Spinal cord (tissue), 10 donors: Measurements from ENCODE around the gene PCDHGA12. TPM values are rescaled to one million over a fixed set of nuclear protein-coding genes. Genes with fewer than 3 reads are reported as not detected.

Source experiments
- DNase-seq, 6 donors: peaks; one replicate each; pipeline versions ENCODE4 v3.0.0 to v3.0.0-alpha.2; 2013 to 2015; ENCODE audit warnings: low spot score in 6 of 6, low read depth in 4 of 6
- H3K27ac ChIP-seq: one replicate; pipeline ENCODE4 v1.5.1; 2013; ENCODE audit warnings: low read depth, low read length, control low read depth
- H3K27me3 ChIP-seq: one replicate; pipeline ENCODE4 v1.6.1; 2013; ENCODE audit warnings: low read length; ENCODE audit not compliant: control insufficient read depth, insufficient read depth
- H3K36me3 ChIP-seq: one replicate; pipeline ENCODE4 v1.6.1; 2013; ENCODE audit warnings: low read length; ENCODE audit not compliant: control insufficient read depth, insufficient read depth
- H3K4me1 ChIP-seq: one replicate; pipeline ENCODE4 v1.6.1; 2013; ENCODE audit warnings: low read length; ENCODE audit not compliant: control insufficient read depth, insufficient read depth
- H3K4me3 ChIP-seq: one replicate; pipeline ENCODE4 v1.5.1; 2013; ENCODE audit warnings: low read depth, low read length, control low read depth
- H3K9me3 ChIP-seq: one replicate; pipeline ENCODE4 v1.6.1; 2013; ENCODE audit warnings: low read length; ENCODE audit not compliant: control insufficient read depth, insufficient read depth
- WGBS: methylation state at CpG from one replicate; pipeline ENCODE4 v1.1.5; 2013; ENCODE audit warnings: missing lambda C conversion rate; ENCODE audit not compliant: insufficient coverage; 5-methylcytosine and 5-hydroxymethylcytosine counted together
- polyA plus RNA-seq, 2 donors: library from polyadenylated mRNA; unstranded; fragments of 120-200 nt; gene quantifications; one replicate each; pipeline ENCODE4 v1.2.1, GENCODE V29; 2013; ENCODE audit not compliant: insufficient read length in 2 of 2
- total RNA-seq, 2 donors: library from RNA; depleted of rRNA in 1 of 2; stranded (reverse); fragments of 120-200 nt in 1 of 2; fragments of >200 nt in 1 of 2; gene quantifications; one replicate each; pipeline versions ENCODE4 v1.2.3 to v1.2.4, GENCODE V29; 2013 to 2014
- donor health status: healthy.

The PCDHGA12 gene
- total and polyA plus RNA-seq, 4 donors = 8.1 to 10.7 (median 8.4) TPM

- 6% methylated on average over 18 of the region's 20 CpGs for WGBS
- Histone ChIP-seq H3K36me3 (peaks cover 8% of the 10 kb centered on the region), H3K27me3 (no peaks in the 10 kb centered on the region), H3K9me3 (no peaks in the 10 kb centered on the region), H3K4me3 (peak overlapping the region; percentile 58), H3K27ac (peak overlapping the region; percentile 87), H3K4me1 (peaks cover 40% of the 10 kb centered on the region)
- DNase-seq = peak in 2 of 6 donors; percentile 32 to 54
These were observed 48.1 kb downstream of the PCDHGA12 start for GRCh38 chr5:141478321-141478945.

GRCh38 chr5:141479776-141480175 is 49.5 kb downstream of the PCDHGA12 start:
- H3K9me3 ChIP-seq = no peaks in the 10 kb centered on the region
- peak overlapping the region; percentile 61 for H3K27ac ChIP-seq
- DNase-seq = no peak
- peaks cover 8% of the 10 kb centered on the region for H3K36me3 ChIP-seq
- peak overlapping the region; percentile 58 for H3K4me3 ChIP-seq
- no peaks in the 10 kb centered on the region for H3K27me3 ChIP-seq
- H3K4me1 ChIP-seq = peaks cover 48% of the 10 kb centered on the region

Other genes with a start within 250 kb of the PCDHGA12 start
Only the 30 nearest of the 35 such genes appear.
- gene PCDHB13, start 216.6 kb upstream of the PCDHGA12 start, total RNA-seq = 1 to 10 TPM; 4.5 to 8.7 TPM
- gene PCDHB13, start 216.6 kb upstream of the PCDHGA12 start, polyA plus RNA-seq = 1 to 10 TPM; 3.8 to 5.0 TPM
- 10 to 100 TPM; 10.4 to 11.9 TPM for gene PCDHB14, start 207.2 kb upstream of the PCDHGA12 start, total RNA-seq
- 10 to 100 TPM; 15.4 to 17.4 TPM for gene PCDHB14, start 207.2 kb upstream of the PCDHGA12 start, polyA plus RNA-seq
- 10 to 100 TPM; 10.4 to 15.2 TPM for gene PCDHB15, start 185.1 kb upstream of the PCDHGA12 start, total RNA-seq
- 10 to 100 TPM; 12.3 to 21.1 TPM for gene PCDHB15, start 185.1 kb upstream of the PCDHGA12 start, polyA plus RNA-seq
- under 1 TPM in 1 of 2 donors, not detected in 1; 0.39 TPM for gene SLC25A2, start 126.5 kb upstream of the PCDHGA12 start, total RNA-seq
- gene SLC25A2, start 126.5 kb upstream of the PCDHGA12 start, polyA plus RNA-seq = under 1 TPM in 1 of 2 donors, not detected in 1; 0.15 TPM
- 100 to 1,000 TPM in 1 of 2 donors, 10 to 100 TPM in 1; 98.2 to 111 TPM for gene TAF7, start 109.7 kb upstream of the PCDHGA12 start, total RNA-seq
- gene TAF7, start 109.7 kb upstream of the PCDHGA12 start, polyA plus RNA-seq = 100 to 1,000 TPM in 1 of 2 donors, 10 to 100 TPM in 1; 90.1 to 101 TPM
- 1 to 10 TPM; 1.4 to 3.0 TPM for gene PCDHGA1, start 100.0 kb upstream of the PCDHGA12 start, total RNA-seq
- gene PCDHGA1, start 100.0 kb upstream of the PCDHGA12 start, polyA plus RNA-seq = 1 to 10 TPM; 2.5 to 3.8 TPM
- 10 to 100 TPM in 1 of 2 donors, 1 to 10 TPM in 1; 8.9 to 10.4 TPM for gene PCDHGA2, start 91.7 kb upstream of the PCDHGA12 start, total RNA-seq
- 10 to 100 TPM; 14.0 to 17.7 TPM for gene PCDHGA2, start 91.7 kb upstream of the PCDHGA12 start, polyA plus RNA-seq
- gene PCDHGA3, start 86.7 kb upstream of the PCDHGA12 start, total RNA-seq = 10 to 100 TPM in 1 of 2 donors, 1 to 10 TPM in 1; 9.2 to 10.5 TPM
- 10 to 100 TPM; 12.3 to 19.2 TPM for gene PCDHGA3, start 86.7 kb upstream of the PCDHGA12 start, polyA plus RNA-seq
- gene PCDHGB1, start 80.4 kb upstream of the PCDHGA12 start, total RNA-seq = 1 to 10 TPM; 6.4 to 8.6 TPM
- gene PCDHGB1, start 80.4 kb upstream of the PCDHGA12 start, polyA plus RNA-seq = 1 to 10 TPM; 9.8 to 9.9 TPM
- 1 to 10 TPM; 7.5 to 8.2 TPM for gene PCDHGA4, start 75.5 kb upstream of the PCDHGA12 start, total RNA-seq
- 1 to 10 TPM; 9.5 to 9.9 TPM for gene PCDHGA4, start 75.5 kb upstream of the PCDHGA12 start, polyA plus RNA-seq
- 1 to 10 TPM; 6.3 to 6.7 TPM for gene PCDHGB2, start 70.5 kb upstream of the PCDHGA12 start, total RNA-seq
- 10 to 100 TPM in 1 of 2 donors, 1 to 10 TPM in 1; 9.0 to 14.0 TPM for gene PCDHGB2, start 70.5 kb upstream of the PCDHGA12 start, polyA plus RNA-seq
- gene PCDHGA5, start 66.3 kb upstream of the PCDHGA12 start, total RNA-seq = 1 to 10 TPM; 7.9 to 8.8 TPM
- 10 to 100 TPM; 14.0 to 15.5 TPM for gene PCDHGA5, start 66.3 kb upstream of the PCDHGA12 start, polyA plus RNA-seq
- 1 to 10 TPM; 6.0 to 8.3 TPM for gene PCDHGB3, start 60.3 kb upstream of the PCDHGA12 start, total RNA-seq
- gene PCDHGB3, start 60.3 kb upstream of the PCDHGA12 start, polyA plus RNA-seq = 1 to 10 TPM; 7.1 to 8.4 TPM
- gene PCDHGA6, start 56.6 kb upstream of the PCDHGA12 start, total RNA-seq = 10 to 100 TPM in 1 of 2 donors, 1 to 10 TPM in 1; 8.5 to 12.3 TPM
- 10 to 100 TPM; 18.4 to 19.2 TPM for gene PCDHGA6, start 56.6 kb upstream of the PCDHGA12 start, polyA plus RNA-seq
- 1 to 10 TPM; 6.1 to 6.6 TPM for gene PCDHGA7, start 47.8 kb upstream of the PCDHGA12 start, total RNA-seq
- 1 to 10 TPM; 5.2 to 6.7 TPM for gene PCDHGA7, start 47.8 kb upstream of the PCDHGA12 start, polyA plus RNA-seq
- 10 to 100 TPM; 12.5 to 14.9 TPM for gene PCDHGB4, start 42.8 kb upstream of the PCDHGA12 start, total RNA-seq
- gene PCDHGB4, start 42.8 kb upstream of the PCDHGA12 start, polyA plus RNA-seq = 10 to 100 TPM; 10.3 to 16.0 TPM
- 1 to 10 TPM; 4.6 to 5.6 TPM for gene PCDHGA8, start 37.9 kb upstream of the PCDHGA12 start, total RNA-seq
- gene PCDHGA8, start 37.9 kb upstream of the PCDHGA12 start, polyA plus RNA-seq = 1 to 10 TPM; 1.9 to 2.1 TPM
- gene PCDHGB5, start 32.6 kb upstream of the PCDHGA12 start, total RNA-seq = 10 to 100 TPM; 17.5 to 21.5 TPM
- gene PCDHGB5, start 32.6 kb upstream of the PCDHGA12 start, polyA plus RNA-seq = 10 to 100 TPM; 22.7 to 33.5 TPM
- 10 to 100 TPM; 10.9 TPM for gene PCDHGA9, start 27.7 kb upstream of the PCDHGA12 start, total RNA-seq
- 10 to 100 TPM; 19.2 to 21.4 TPM for gene PCDHGA9, start 27.7 kb upstream of the PCDHGA12 start, polyA plus RNA-seq
- gene PCDHGB6, start 22.5 kb upstream of the PCDHGA12 start, total RNA-seq = 10 to 100 TPM in 1 of 2 donors, 1 to 10 TPM in 1; 10.0 to 10.6 TPM
- 10 to 100 TPM; 22.0 to 25.7 TPM for gene PCDHGB6, start 22.5 kb upstream of the PCDHGA12 start, polyA plus RNA-seq
- gene PCDHGA10, start 17.5 kb upstream of the PCDHGA12 start, total RNA-seq = 10 to 100 TPM; 11.1 to 12.4 TPM
- 10 to 100 TPM; 21.1 to 32.4 TPM for gene PCDHGA10, start 17.5 kb upstream of the PCDHGA12 start, polyA plus RNA-seq
- gene PCDHGB7, start 12.8 kb upstream of the PCDHGA12 start, total RNA-seq = 10 to 100 TPM; 13.7 to 14.3 TPM
- 10 to 100 TPM; 35.8 to 47.2 TPM for gene PCDHGB7, start 12.8 kb upstream of the PCDHGA12 start, polyA plus RNA-seq
- gene PCDHGA11, start 9.5 kb upstream of the PCDHGA12 start, total RNA-seq = 10 to 100 TPM in 1 of 2 donors, 1 to 10 TPM in 1; 8.0 to 15.0 TPM
- 10 to 100 TPM; 14.9 to 16.1 TPM for gene PCDHGA11, start 9.5 kb upstream of the PCDHGA12 start, polyA plus RNA-seq
- gene PCDHGC3, start 45.5 kb downstream of the PCDHGA12 start, total RNA-seq = 100 to 1,000 TPM; 114 to 205 TPM
- gene PCDHGC3, start 45.5 kb downstream of the PCDHGA12 start, polyA plus RNA-seq = 100 to 1,000 TPM; 603 to 678 TPM
- 10 to 100 TPM; 20.0 to 65.5 TPM for gene PCDHGC4, start 54.5 kb downstream of the PCDHGA12 start, total RNA-seq
- gene PCDHGC4, start 54.5 kb downstream of the PCDHGA12 start, polyA plus RNA-seq = 10 to 100 TPM; 90.2 to 91.8 TPM
- gene PCDHGC5, start 58.6 kb downstream of the PCDHGA12 start, total RNA-seq = 1 to 10 TPM; 4.0 to 5.9 TPM
- gene PCDHGC5, start 58.6 kb downstream of the PCDHGA12 start, polyA plus RNA-seq = 1 to 10 TPM; 5.4 to 6.5 TPM
- 10 to 100 TPM; 23.6 to 24.9 TPM for gene DIAPH1, start 188.5 kb downstream of the PCDHGA12 start, total RNA-seq
- 10 to 100 TPM; 37.4 to 44.4 TPM for gene DIAPH1, start 188.5 kb downstream of the PCDHGA12 start, polyA plus RNA-seq
- 10 to 100 TPM; 56.9 to 70.6 TPM for gene HDAC3, start 206.3 kb downstream of the PCDHGA12 start, total RNA-seq
- gene HDAC3, start 206.3 kb downstream of the PCDHGA12 start, polyA plus RNA-seq = 100 to 1,000 TPM in 1 of 2 donors, 10 to 100 TPM in 1; 89.7 to 110 TPM
- 10 to 100 TPM in 1 of 2 donors, 1 to 10 TPM in 1; 7.3 to 22.6 TPM for gene RELL2, start 206.5 kb downstream of the PCDHGA12 start, total RNA-seq
- gene RELL2, start 206.5 kb downstream of the PCDHGA12 start, polyA plus RNA-seq = 10 to 100 TPM; 32.4 to 37.3 TPM
- 10 to 100 TPM in 1 of 2 donors, 1 to 10 TPM in 1; 8.1 to 14.7 TPM for gene FCHSD1, start 220.9 kb downstream of the PCDHGA12 start, total RNA-seq
- 10 to 100 TPM; 11.9 to 20.0 TPM for gene FCHSD1, start 220.9 kb downstream of the PCDHGA12 start, polyA plus RNA-seq